ENCODE results near the gene UQCC5. TPM values are rescaled to one million over a fixed set of nuclear protein-coding genes. Genes with fewer than 3 reads are reported as not detected.

Gene UQCC5
- polyA plus RNA-seq, 1 donor (not counting 4 experiments of a cell fraction or from before 2014, with no cell fraction given), result 20.0 TPM

DNA sequence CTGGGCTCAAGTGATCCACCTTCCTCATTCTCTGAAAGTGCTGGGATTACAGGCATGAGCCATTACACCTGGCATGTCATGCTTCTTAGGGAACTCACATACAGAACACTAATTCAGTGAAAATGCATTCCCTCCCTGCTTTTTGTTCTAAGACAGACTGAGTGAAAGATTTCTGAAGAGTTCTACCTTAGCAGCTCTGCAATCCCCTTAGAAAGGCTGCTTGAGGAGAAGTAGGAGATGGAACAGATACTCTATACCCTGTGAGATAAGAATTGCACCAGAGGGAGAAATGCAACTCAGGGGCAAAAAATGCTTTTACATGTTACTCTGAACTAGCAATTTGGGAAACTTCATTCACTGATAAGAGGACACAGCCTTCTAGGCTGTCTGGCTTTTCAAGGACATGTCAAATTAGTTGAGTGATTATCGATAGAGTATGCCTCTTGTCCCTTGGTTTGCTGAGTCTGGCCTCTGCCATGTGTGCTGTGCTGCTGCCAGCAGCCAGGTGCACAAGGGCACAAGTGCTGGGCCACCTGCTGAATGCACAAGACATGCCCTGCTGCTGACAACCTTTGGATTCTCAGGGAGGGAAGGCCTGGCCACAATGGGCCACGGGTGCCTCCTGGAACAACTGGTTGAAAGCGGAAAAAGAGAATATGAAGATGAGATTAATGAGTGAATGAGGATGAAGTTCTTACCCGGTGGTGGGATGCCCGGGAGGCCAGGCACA lies 17.8 kb downstream of the UQCC5 start:
- FAIRE-seq (no peak), DNase-seq (ENCODE audit: low read depth, low spot score) (no peak)
- no peaks in the 10 kb centered on the region for H3K4me1 ChIP-seq (ENCODE audit: control insufficient read depth, extremely low read depth, insufficient read depth, low read length)
- no peaks in the 10 kb centered on the region for H3K79me2 ChIP-seq (ENCODE audit: control insufficient read depth, insufficient read depth, low read length)
- H2AFZ ChIP-seq (ENCODE audit: control insufficient read depth, low read length), result no peak overlapping the region
- no peaks in the 10 kb centered on the region for H3K9me1 ChIP-seq (ENCODE audit: control insufficient read depth, extremely low read depth, insufficient read depth, low read length)
- H3K27me3 ChIP-seq (ENCODE audit: control insufficient read depth, extremely low read depth, insufficient read depth, low read length), result no peaks in the 10 kb centered on the region
- dilution Hi-C loops (cut with MboI; ENCODE audit: extremely low pct_ligation_motif_present, low sequenced_read_pairs), result no loop called here
- no peak overlapping the region for H3K4me2 ChIP-seq (ENCODE audit: control insufficient read depth, extremely low read depth, insufficient read depth, low read depth, low read length)
- no peak overlapping the region for H3K4me3 ChIP-seq (ENCODE audit: control insufficient read depth in 2 of 3, extremely low read depth in 1 of 3, insufficient read depth in 2 of 3, low read depth in 1 of 3, low read length in 3 of 3)
- H3K36me3 ChIP-seq (ENCODE audit: control insufficient read depth in 2 of 2, extremely low read depth in 1 of 2, insufficient read depth in 2 of 2, low read length in 2 of 2), result peaks cover 14 to 30% of the 10 kb centered on the region in 2 experiments
- H3K9ac ChIP-seq (ENCODE audit: control insufficient read depth, extremely low read depth, insufficient read depth, low read length), result no peak overlapping the region
- no peaks in the 10 kb centered on the region for H3K9me3 ChIP-seq (ENCODE audit: control insufficient read depth, low read depth, low read length)
- no peaks in the 10 kb centered on the region for H4K20me1 ChIP-seq (ENCODE audit: control insufficient read depth, extremely low read depth, insufficient read depth, low read length)
- H3K27ac ChIP-seq (ENCODE audit: control insufficient read depth, insufficient read depth, low read length), result no peak overlapping the region
- TF ChIP-seq, protein P1, sequence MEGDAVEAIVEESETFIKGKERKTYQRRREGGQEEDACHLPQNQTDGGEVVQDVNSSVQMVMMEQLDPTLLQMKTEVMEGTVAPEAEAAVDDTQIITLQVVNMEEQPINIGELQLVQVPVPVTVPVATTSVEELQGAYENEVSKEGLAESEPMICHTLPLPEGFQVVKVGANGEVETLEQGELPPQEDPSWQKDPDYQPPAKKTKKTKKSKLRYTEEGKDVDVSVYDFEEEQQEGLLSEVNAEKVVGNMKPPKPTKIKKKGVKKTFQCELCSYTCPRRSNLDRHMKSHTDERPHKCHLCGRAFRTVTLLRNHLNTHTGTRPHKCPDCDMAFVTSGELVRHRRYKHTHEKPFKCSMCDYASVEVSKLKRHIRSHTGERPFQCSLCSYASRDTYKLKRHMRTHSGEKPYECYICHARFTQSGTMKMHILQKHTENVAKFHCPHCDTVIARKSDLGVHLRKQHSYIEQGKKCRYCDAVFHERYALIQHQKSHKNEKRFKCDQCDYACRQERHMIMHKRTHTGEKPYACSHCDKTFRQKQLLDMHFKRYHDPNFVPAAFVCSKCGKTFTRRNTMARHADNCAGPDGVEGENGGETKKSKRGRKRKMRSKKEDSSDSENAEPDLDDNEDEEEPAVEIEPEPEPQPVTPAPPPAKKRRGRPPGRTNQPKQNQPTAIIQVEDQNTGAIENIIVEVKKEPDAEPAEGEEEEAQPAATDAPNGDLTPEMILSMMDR (optimal IDR thresholded peaks at IDR 0.05 in 1 of 3, IDR thresholded peaks at IDR 0.05 in 1 of 3, conservative IDR thresholded peaks at IDR 0.05 in 1 of 3; ENCODE audit: extremely low read depth in 1 of 3, insufficient read depth in 2 of 3, low read length in 3 of 3), result no peak
- TF ChIP-seq EZH2 (IDR thresholded peaks at IDR 0.05; ENCODE audit: low read length), result no peak

DNA sequence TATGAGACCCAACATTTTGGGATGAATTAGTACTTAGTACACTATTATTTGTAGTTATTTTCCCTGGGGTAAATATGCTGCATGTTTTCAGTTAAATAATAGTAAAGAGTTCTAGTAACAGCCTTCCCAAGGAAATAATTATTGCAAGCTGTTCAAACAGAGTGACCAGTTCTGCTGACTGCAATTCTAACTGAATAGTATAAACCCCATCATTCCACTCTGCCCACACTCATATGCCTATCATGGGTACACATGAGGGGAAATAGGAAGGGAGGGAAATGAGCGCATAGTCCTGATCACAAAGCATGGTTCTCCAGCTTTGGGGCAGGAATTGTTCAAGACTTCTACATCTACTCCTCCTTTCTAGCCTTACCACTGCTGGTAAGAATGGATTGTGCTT lies 18.7 kb downstream of the UQCC5 start:
- Histone ChIP-seq H2AFZ (ENCODE audit: control insufficient read depth, low read length) (no peak overlapping the region), H3K9me3 (ENCODE audit: control insufficient read depth, low read depth, low read length) (no peaks in the 10 kb centered on the region), H3K9me1 (ENCODE audit: control insufficient read depth, extremely low read depth, insufficient read depth, low read length) (no peaks in the 10 kb centered on the region), H4K20me1 (ENCODE audit: control insufficient read depth, extremely low read depth, insufficient read depth, low read length) (no peaks in the 10 kb centered on the region), H3K4me1 (ENCODE audit: control insufficient read depth, extremely low read depth, insufficient read depth, low read length) (no peaks in the 10 kb centered on the region), H3K27ac (ENCODE audit: control insufficient read depth, insufficient read depth, low read length) (no peak overlapping the region), H3K4me2 (ENCODE audit: control insufficient read depth, extremely low read depth, insufficient read depth, low read depth, low read length) (no peak overlapping the region), H3K27me3 (ENCODE audit: control insufficient read depth, extremely low read depth, insufficient read depth, low read length) (no peaks in the 10 kb centered on the region), H3K79me2 (ENCODE audit: control insufficient read depth, insufficient read depth, low read length) (no peaks in the 10 kb centered on the region), H3K4me3 (ENCODE audit: control insufficient read depth in 2 of 3, extremely low read depth in 1 of 3, insufficient read depth in 2 of 3, low read depth in 1 of 3, low read length in 3 of 3) (no peak overlapping the region), H3K9ac (ENCODE audit: control insufficient read depth, extremely low read depth, insufficient read depth, low read length) (no peak overlapping the region), H3K36me3 (ENCODE audit: control insufficient read depth in 2 of 2, extremely low read depth in 1 of 2, insufficient read depth in 2 of 2, low read length in 2 of 2) (peaks cover 18 to 33% of the 10 kb centered on the region in 2 experiments)
- TF ChIP-seq, protein P1 (optimal IDR thresholded peaks at IDR 0.05 in 1 of 3, IDR thresholded peaks at IDR 0.05 in 1 of 3, conservative IDR thresholded peaks at IDR 0.05 in 1 of 3; ENCODE audit: extremely low read depth in 1 of 3, insufficient read depth in 2 of 3, low read length in 3 of 3), result no peak
- no peak for TF ChIP-seq EZH2 (IDR thresholded peaks at IDR 0.05; ENCODE audit: low read length)
- DNase-seq (ENCODE audit: low read depth, low spot score) (no peak), FAIRE-seq (no peak)
- dilution Hi-C loops (cut with MboI; ENCODE audit: extremely low pct_ligation_motif_present, low sequenced_read_pairs), result no loop called here
